Thyroid gland (tissue), 4 donors: Measurements from ENCODE around the gene EAF2.

Experiments used
- CTCF ChIP-seq, 6 experiments: fragments of 200-600 bp in 3 of 6; fragments of 450-650 bp in 3 of 6; sonication (generic) in 3 of 6; IDR thresholded peaks; one replicate each; pipeline ENCODE4 v1.5.1; 2016 to 2019; ENCODE audit warnings: antibody characterized with exemption in 6 of 6, mild to moderate bottlenecking in 2 of 6, inconsistent platforms in 1 of 6, moderate library complexity in 1 of 6
- POLR2A ChIP-seq, 2 donors: fragments of 450-650 bp; IDR thresholded peaks; one replicate each; pipeline ENCODE4 v1.6.1; 2017; ENCODE audit warnings: antibody characterized with exemption in 2 of 2, mild to moderate bottlenecking in 2 of 2, moderate library complexity in 1 of 2

- TF ChIP-seq POLR2A (IDR thresholded peaks at IDR 0.05) (no peak), CTCF (IDR thresholded peaks at IDR 0.05) (peak in 3 of 6 experiments; percentile 27 to 34 (median 31))
These were observed 20.5 kb downstream of the EAF2 start for GRCh38 chr3:121855555-121855954.
